CD14-positive monocyte (primary cell): ENCODE measurements around the gene RHOBTB1. TPM values are rescaled to one million over a fixed set of nuclear protein-coding genes. Genes with fewer than 3 reads are reported as not detected.

ENCODE experiments used
- DNase-seq, 3 donors: peaks; one replicate each; pipeline ENCODE4 v3.0.0-alpha.2; 2011 to 2022
- H2AFZ ChIP-seq: 2 replicates; pipeline ENCODE4 v1.6.0; 2012; ENCODE audit warnings: mild to moderate bottlenecking, low read depth, low read length, inconsistent platforms; ENCODE audit not compliant: insufficient read depth, poor library complexity, severe bottlenecking
- H3K27ac ChIP-seq, 2 donors: 1 replicate in 1 of 2; 2 replicates in 1 of 2; pipeline ENCODE4 v1.5.1; 2012 to 2013; ENCODE audit warnings: low read length in 2 of 2, control low read depth in 1 of 2, inconsistent platforms in 1 of 2, low read depth in 1 of 2, mild to moderate bottlenecking in 1 of 2
- H3K27me3 ChIP-seq, 2 donors: one replicate each; pipeline versions ENCODE4 v1.6.0 to v1.6.1; 2011 to 2013; ENCODE audit warnings: low read length in 2 of 2; ENCODE audit not compliant: control insufficient read depth in 2 of 2, insufficient read depth in 2 of 2
- H3K36me3 ChIP-seq, 2 donors: replicated peaks in 1 of 2; 1 replicate in 1 of 2; 2 replicates in 1 of 2; pipeline versions ENCODE4 v1.5.1 to v1.6.1; 2012 to 2013; ENCODE audit warnings: low read length in 2 of 2, control low read depth in 1 of 2, inconsistent platforms in 1 of 2, mild to moderate bottlenecking in 1 of 2; ENCODE audit not compliant: insufficient read depth in 2 of 2, control insufficient read depth in 1 of 2
- H3K4me1 ChIP-seq, 2 donors: 1 replicate in 1 of 2; 2 replicates in 1 of 2; pipeline versions ENCODE4 v1.5.1 to v1.6.1; 2012 to 2013; ENCODE audit warnings: low read length in 2 of 2, control low read depth in 1 of 2, inconsistent platforms in 1 of 2, mild to moderate bottlenecking in 1 of 2, moderate library complexity in 1 of 2; ENCODE audit not compliant: insufficient read depth in 2 of 2, control insufficient read depth in 1 of 2
- H3K4me2 ChIP-seq: replicated peaks from 2 replicates; pipeline ENCODE3; 2012; ENCODE audit warnings: low read length, moderate library complexity, mild to moderate bottlenecking; ENCODE audit not compliant: poor library complexity, severe bottlenecking; ENCODE audit errors: extremely low read depth
- H3K4me3 ChIP-seq, 3 experiments: fragments of 200-600 bp in 1 of 3; sonication (generic) in 1 of 3; replicated peaks in 1 of 3; 1 replicate in 2 of 3; 2 replicates in 1 of 3; pipeline ENCODE4 v1.5.1; 2011 to 2013; ENCODE audit warnings: low read length in 3 of 3, mild to moderate bottlenecking in 3 of 3, control low read depth in 2 of 3, low read depth in 2 of 3, inconsistent platforms in 1 of 3, moderate library complexity in 1 of 3
- H3K79me2 ChIP-seq: 2 replicates; pipeline ENCODE4 v1.6.0; 2012; ENCODE audit warnings: mild to moderate bottlenecking, control low read depth, inconsistent platforms, low read length, moderate library complexity; ENCODE audit not compliant: insufficient read depth
- H3K9ac ChIP-seq: 2 replicates; pipeline ENCODE4 v1.6.0; 2017; ENCODE audit warnings: low read length, mild to moderate bottlenecking; ENCODE audit not compliant: insufficient read depth, poor library complexity, severe bottlenecking
- H3K9me3 ChIP-seq, 2 donors: replicated peaks in 1 of 2; 1 replicate in 1 of 2; 2 replicates in 1 of 2; pipeline versions ENCODE4 v1.5.1 to v1.6.1; 2012 to 2013; ENCODE audit warnings: low read length in 2 of 2, control low read depth in 1 of 2; ENCODE audit not compliant: control insufficient read depth in 1 of 2, insufficient read depth in 1 of 2
- H4K20me1 ChIP-seq: 2 replicates; pipeline ENCODE4 v1.6.0; 2012; ENCODE audit warnings: mild to moderate bottlenecking, low read length, control low read depth, moderate library complexity; ENCODE audit not compliant: insufficient read depth
- H3K27ac Mint-ChIP-seq, 7 donors: one replicate each; pipeline ENCODE4 v1.8.0; 2020; ENCODE audit warnings: mild to moderate bottlenecking in 7 of 7, mixed read lengths in 7 of 7, moderate library complexity in 6 of 7, inconsistent platforms in 2 of 7
- H3K27me3 Mint-ChIP-seq, 3 donors: one replicate each; pipeline ENCODE4 v1.8.0; 2021 to 2022; ENCODE audit warnings: low read depth in 3 of 3, mild to moderate bottlenecking in 3 of 3, mixed read lengths in 3 of 3, moderate library complexity in 3 of 3, inconsistent platforms in 1 of 3
- H3K36me3 Mint-ChIP-seq, 2 donors: one replicate each; pipeline ENCODE4 v1.8.0; 2020; ENCODE audit warnings: mixed read lengths in 2 of 2, inconsistent platforms in 1 of 2, mild to moderate bottlenecking in 1 of 2
- H3K4me1 Mint-ChIP-seq: one replicate; pipeline ENCODE4 v1.8.0; 2020; ENCODE audit warnings: mild to moderate bottlenecking, mixed read lengths
- H3K4me3 Mint-ChIP-seq, 2 donors: one replicate each; pipeline ENCODE4 v1.8.0; 2020; ENCODE audit warnings: mild to moderate bottlenecking in 2 of 2, mixed read lengths in 2 of 2, moderate library complexity in 1 of 2
- H3K9me3 Mint-ChIP-seq, 7 donors: one replicate each; pipeline ENCODE4 v1.8.0; 2020 to 2022; ENCODE audit warnings: mixed read lengths in 7 of 7, mild to moderate bottlenecking in 6 of 7, moderate library complexity in 6 of 7, inconsistent platforms in 2 of 7
- CTCF ChIP-seq: fragments of 200-600 bp; IDR thresholded peaks from one replicate; pipeline ENCODE4 v1.8.0; 2022; ENCODE audit warnings: antibody characterized with exemption, mild to moderate bottlenecking
- WGBS: methylation state at CpG from one replicate; pipeline ENCODE4 v1.1.5; 2013; ENCODE audit warnings: missing lambda C conversion rate; ENCODE audit not compliant: insufficient coverage; 5-methylcytosine and 5-hydroxymethylcytosine counted together
- intact Hi-C, 2 donors: fragments of 100-400 bp; cut with micrococcal nuclease; formaldehyde crosslinking; loops; one replicate each; pipeline versions ENCODE4 v1.15.0 to v1.15.1; 2023
- polyA plus RNA-seq, 3 donors: library from polyadenylated mRNA; depleted of rRNA in 1 of 3; unstranded in 2 of 3; stranded (reverse) in 1 of 3; fragments of 300-500 nt in 2 of 3; fragments of >200 nt in 1 of 3; fragmentation: Illumina TruSeq in 2 of 3; gene quantifications; 1 replicate in 2 of 3; 2 replicates in 1 of 3; pipeline ENCODE4 v1.2.3, GENCODE V29; 2012 to 2021

The RHOBTB1 gene
- polyA plus RNA-seq, 3 donors = 0.41 to 0.96 (median 0.62) TPM

- no peaks in the 10 kb centered on the region for H3K36me3 ChIP-seq
- no peak for DNase-seq
- H3K27ac ChIP-seq = no peak overlapping the region
- H3K4me3 Mint-ChIP-seq = no peak overlapping the region
- intact Hi-C loops = loop anchor here (5.0 to 10.0 kb wide), 2 partner anchors 144 to 146 kb away; no protein-coding TSS in a partner anchor
- peaks cover 5% of the 10 kb centered on the region for H3K4me1 Mint-ChIP-seq
- H3K79me2 ChIP-seq = no peaks in the 10 kb centered on the region
- H3K36me3 Mint-ChIP-seq = no peaks in the 10 kb centered on the region
- no peaks in the 10 kb centered on the region for H4K20me1 ChIP-seq
- H3K9me3 ChIP-seq = no peaks in the 10 kb centered on the region
- TF ChIP-seq CTCF = no peak
- no peak overlapping the region for H3K27ac Mint-ChIP-seq
- no peaks in the 10 kb centered on the region for H3K4me1 ChIP-seq
- H2AFZ ChIP-seq = no peak overlapping the region
- H3K9me3 Mint-ChIP-seq = no peaks in the 10 kb centered on the region
- no peak overlapping the region for H3K9ac ChIP-seq
- H3K4me3 ChIP-seq = no peak overlapping the region
- WGBS = no CpG with 5 or more reads among the region's 1 CpG
- no peaks in the 10 kb centered on the region for H3K27me3 ChIP-seq
- H3K4me2 ChIP-seq = no peak overlapping the region
- H3K27me3 Mint-ChIP-seq = no peaks in the 10 kb centered on the region
These were observed 16.9 kb upstream of the RHOBTB1 start for GRCh38 chr10:60960913-60961312.

GRCh38 chr10:60960031-60960430 lies 16.0 kb upstream of the RHOBTB1 start:
- H3K79me2 ChIP-seq = no peaks in the 10 kb centered on the region
- H3K27me3 ChIP-seq = no peaks in the 10 kb centered on the region
- no peak for DNase-seq
- H3K36me3 Mint-ChIP-seq = no peaks in the 10 kb centered on the region
- H3K9me3 ChIP-seq = no peaks in the 10 kb centered on the region
- no peak overlapping the region for H3K27ac ChIP-seq
- no peak overlapping the region for H3K9ac ChIP-seq
- no peaks in the 10 kb centered on the region for H4K20me1 ChIP-seq
- H3K4me3 ChIP-seq = no peak overlapping the region
- H3K4me1 Mint-ChIP-seq = peaks cover 1% of the 10 kb centered on the region
- no CpG with 5 or more reads among the region's 3 CpGs for WGBS
- TF ChIP-seq CTCF = no peak
- H3K4me3 Mint-ChIP-seq = no peak overlapping the region
- H2AFZ ChIP-seq = no peak overlapping the region
- peaks cover 0 to under 1% (median 0%) of the 10 kb centered on the region in 3 donors for H3K27me3 Mint-ChIP-seq
- H3K4me1 ChIP-seq = no peaks in the 10 kb centered on the region
- intact Hi-C loops = loop anchor here (5.0 to 10.0 kb wide), 2 partner anchors 143 to 145 kb away; no protein-coding TSS in a partner anchor
- no peaks in the 10 kb centered on the region for H3K9me3 Mint-ChIP-seq
- H3K36me3 ChIP-seq = no peaks in the 10 kb centered on the region
- H3K4me2 ChIP-seq = no peak overlapping the region
- H3K27ac Mint-ChIP-seq = no peak overlapping the region
